ENCODE results near the gene RIT2.

The RIT2 gene

DNA sequence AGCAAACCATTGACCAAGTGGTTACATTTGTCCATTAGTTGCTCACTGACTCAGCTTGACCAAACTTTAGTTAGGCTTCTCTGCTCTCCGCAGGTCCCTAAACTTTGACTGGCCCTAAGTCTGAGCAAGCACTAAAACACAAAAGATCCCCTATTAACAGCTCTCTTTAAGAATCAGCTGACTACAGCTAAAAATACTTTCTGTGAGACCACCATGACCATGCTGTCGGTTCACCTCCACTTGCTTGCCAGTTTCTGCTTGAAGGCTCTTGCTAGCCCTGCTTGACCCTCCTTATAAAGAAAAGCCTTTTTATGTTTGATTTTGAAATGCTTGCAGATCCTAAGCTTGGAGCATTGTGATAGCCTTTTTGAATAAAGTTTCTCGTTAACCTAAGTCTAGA, 40.4 kb upstream of the RIT2 start:
- Histone ChIP-seq H3K27me3 (ENCODE audit: insufficient read depth, poor library complexity, severe bottlenecking) (no peaks in the 10 kb centered on the region), H3K4me3 (replicated peaks; ENCODE audit: insufficient read depth, low read length) (no peak overlapping the region), H3K27ac (replicated peaks) (no peak overlapping the region)
- no peak for DNase-seq (ENCODE audit: low read depth in 1 of 2, low spot score in 1 of 2)
- TF ChIP-seq POLR2AphosphoS5 (IDR thresholded peaks at IDR 0.05; ENCODE audit: low read depth) (no peak), SPI1 (IDR thresholded peaks at IDR 0.05; ENCODE audit: borderline replicate concordance, low read depth) (no peak)
- TF ChIP-seq, protein P1, sequence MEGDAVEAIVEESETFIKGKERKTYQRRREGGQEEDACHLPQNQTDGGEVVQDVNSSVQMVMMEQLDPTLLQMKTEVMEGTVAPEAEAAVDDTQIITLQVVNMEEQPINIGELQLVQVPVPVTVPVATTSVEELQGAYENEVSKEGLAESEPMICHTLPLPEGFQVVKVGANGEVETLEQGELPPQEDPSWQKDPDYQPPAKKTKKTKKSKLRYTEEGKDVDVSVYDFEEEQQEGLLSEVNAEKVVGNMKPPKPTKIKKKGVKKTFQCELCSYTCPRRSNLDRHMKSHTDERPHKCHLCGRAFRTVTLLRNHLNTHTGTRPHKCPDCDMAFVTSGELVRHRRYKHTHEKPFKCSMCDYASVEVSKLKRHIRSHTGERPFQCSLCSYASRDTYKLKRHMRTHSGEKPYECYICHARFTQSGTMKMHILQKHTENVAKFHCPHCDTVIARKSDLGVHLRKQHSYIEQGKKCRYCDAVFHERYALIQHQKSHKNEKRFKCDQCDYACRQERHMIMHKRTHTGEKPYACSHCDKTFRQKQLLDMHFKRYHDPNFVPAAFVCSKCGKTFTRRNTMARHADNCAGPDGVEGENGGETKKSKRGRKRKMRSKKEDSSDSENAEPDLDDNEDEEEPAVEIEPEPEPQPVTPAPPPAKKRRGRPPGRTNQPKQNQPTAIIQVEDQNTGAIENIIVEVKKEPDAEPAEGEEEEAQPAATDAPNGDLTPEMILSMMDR (IDR thresholded peaks at IDR 0.05; ENCODE audit: insufficient read depth, low read length) = no peak
- TF ChIP-seq, protein P2, sequence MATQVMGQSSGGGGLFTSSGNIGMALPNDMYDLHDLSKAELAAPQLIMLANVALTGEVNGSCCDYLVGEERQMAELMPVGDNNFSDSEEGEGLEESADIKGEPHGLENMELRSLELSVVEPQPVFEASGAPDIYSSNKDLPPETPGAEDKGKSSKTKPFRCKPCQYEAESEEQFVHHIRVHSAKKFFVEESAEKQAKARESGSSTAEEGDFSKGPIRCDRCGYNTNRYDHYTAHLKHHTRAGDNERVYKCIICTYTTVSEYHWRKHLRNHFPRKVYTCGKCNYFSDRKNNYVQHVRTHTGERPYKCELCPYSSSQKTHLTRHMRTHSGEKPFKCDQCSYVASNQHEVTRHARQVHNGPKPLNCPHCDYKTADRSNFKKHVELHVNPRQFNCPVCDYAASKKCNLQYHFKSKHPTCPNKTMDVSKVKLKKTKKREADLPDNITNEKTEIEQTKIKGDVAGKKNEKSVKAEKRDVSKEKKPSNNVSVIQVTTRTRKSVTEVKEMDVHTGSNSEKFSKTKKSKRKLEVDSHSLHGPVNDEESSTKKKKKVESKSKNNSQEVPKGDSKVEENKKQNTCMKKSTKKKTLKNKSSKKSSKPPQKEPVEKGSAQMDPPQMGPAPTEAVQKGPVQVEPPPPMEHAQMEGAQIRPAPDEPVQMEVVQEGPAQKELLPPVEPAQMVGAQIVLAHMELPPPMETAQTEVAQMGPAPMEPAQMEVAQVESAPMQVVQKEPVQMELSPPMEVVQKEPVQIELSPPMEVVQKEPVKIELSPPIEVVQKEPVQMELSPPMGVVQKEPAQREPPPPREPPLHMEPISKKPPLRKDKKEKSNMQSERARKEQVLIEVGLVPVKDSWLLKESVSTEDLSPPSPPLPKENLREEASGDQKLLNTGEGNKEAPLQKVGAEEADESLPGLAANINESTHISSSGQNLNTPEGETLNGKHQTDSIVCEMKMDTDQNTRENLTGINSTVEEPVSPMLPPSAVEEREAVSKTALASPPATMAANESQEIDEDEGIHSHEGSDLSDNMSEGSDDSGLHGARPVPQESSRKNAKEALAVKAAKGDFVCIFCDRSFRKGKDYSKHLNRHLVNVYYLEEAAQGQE (IDR thresholded peaks at IDR 0.05; ENCODE audit: insufficient replicate concordance, low read depth) = no peak

DNA sequence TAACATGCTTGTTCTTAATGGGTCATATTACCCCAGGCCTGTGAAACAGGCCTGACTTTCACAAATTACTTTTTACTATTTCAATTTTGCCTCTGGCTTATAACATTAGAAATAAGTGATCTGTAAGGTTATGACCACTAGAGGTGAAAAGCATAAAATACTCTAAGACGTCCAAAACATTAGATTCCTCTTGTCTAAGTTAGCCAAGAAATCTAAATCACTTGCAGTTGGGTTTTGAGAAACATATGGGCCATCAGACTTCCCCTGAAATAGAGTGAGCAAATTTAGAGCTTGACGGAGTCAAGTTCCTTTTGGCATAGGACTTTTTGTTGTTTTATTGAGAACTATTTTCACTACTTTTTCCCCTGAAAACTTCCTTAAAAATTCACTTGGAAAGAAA, 32.7 kb upstream of the RIT2 start:
- TF ChIP-seq GABPA (IDR thresholded peaks at IDR 0.05; ENCODE audit: low read depth) (no peak), SPI1 (IDR thresholded peaks at IDR 0.05; ENCODE audit: borderline replicate concordance, low read depth) (no peak)
- TF ChIP-seq, protein P1 (IDR thresholded peaks at IDR 0.05; ENCODE audit: insufficient read depth, low read length) = no peak
- TF ChIP-seq, protein P2 (IDR thresholded peaks at IDR 0.05; ENCODE audit: insufficient replicate concordance, low read depth) = no peak
- no peak for DNase-seq (ENCODE audit: low read depth in 1 of 2, low spot score in 1 of 2)
- no peak overlapping the region for H3K27ac ChIP-seq (replicated peaks)
- no peaks in the 10 kb centered on the region for H3K27me3 ChIP-seq (ENCODE audit: insufficient read depth, poor library complexity, severe bottlenecking)
- no peak overlapping the region for H3K4me3 ChIP-seq (replicated peaks; ENCODE audit: insufficient read depth, low read length)

DNA sequence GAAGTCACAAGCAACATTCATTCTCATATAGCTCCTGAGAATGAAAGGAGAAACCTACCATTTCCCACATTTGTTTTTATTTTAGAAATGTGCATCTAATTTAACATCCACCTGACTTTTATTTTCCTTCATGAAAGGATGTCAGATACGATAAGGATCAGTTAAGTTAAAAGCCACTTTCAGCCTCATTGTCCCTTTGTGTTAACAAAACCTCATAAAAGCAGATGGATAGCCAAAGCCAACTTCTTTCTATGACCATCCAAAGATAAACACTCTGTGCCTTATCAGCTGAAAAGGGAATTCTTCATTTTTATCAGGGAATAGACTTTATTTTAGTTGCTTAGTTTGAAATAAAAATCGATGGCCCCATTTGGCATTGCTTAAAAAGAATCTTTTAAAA, 25.7 kb upstream of the RIT2 start:
- Histone ChIP-seq H3K27ac (replicated peaks) (no peak overlapping the region), H3K27me3 (ENCODE audit: insufficient read depth, poor library complexity, severe bottlenecking) (no peaks in the 10 kb centered on the region), H3K4me3 (replicated peaks; ENCODE audit: insufficient read depth, low read length) (no peak overlapping the region)
- no peak for DNase-seq (ENCODE audit: low read depth in 1 of 2, low spot score in 1 of 2)
- TF ChIP-seq, protein P2 (IDR thresholded peaks at IDR 0.05; ENCODE audit: insufficient replicate concordance, low read depth) = no peak
- TF ChIP-seq POLR2AphosphoS5 (IDR thresholded peaks at IDR 0.05; ENCODE audit: low read depth) (no peak), GABPA (IDR thresholded peaks at IDR 0.05; ENCODE audit: low read depth) (no peak)

All from HL-60 (cell line).